CD14-positive monocyte (primary cell): ENCODE data around the gene GUCY2D. TPM values are rescaled to one million over a fixed set of nuclear protein-coding genes. Genes with fewer than 3 reads are reported as not detected.

Source experiments
- DNase-seq, 3 donors: peaks; one replicate each; pipeline ENCODE4 v3.0.0-alpha.2; 2011 to 2022
- H2AFZ ChIP-seq: 2 replicates; pipeline ENCODE4 v1.6.0; 2012; ENCODE audit warnings: mild to moderate bottlenecking, low read depth, low read length, inconsistent platforms; ENCODE audit not compliant: insufficient read depth, poor library complexity, severe bottlenecking
- H3K27ac ChIP-seq, 2 donors: 1 replicate in 1 of 2; 2 replicates in 1 of 2; pipeline ENCODE4 v1.5.1; 2012 to 2013; ENCODE audit warnings: low read length in 2 of 2, control low read depth in 1 of 2, inconsistent platforms in 1 of 2, low read depth in 1 of 2, mild to moderate bottlenecking in 1 of 2
- H3K27me3 ChIP-seq, 2 donors: one replicate each; pipeline versions ENCODE4 v1.6.0 to v1.6.1; 2011 to 2013; ENCODE audit warnings: low read length in 2 of 2; ENCODE audit not compliant: control insufficient read depth in 2 of 2, insufficient read depth in 2 of 2
- H3K36me3 ChIP-seq, 2 donors: replicated peaks in 1 of 2; 1 replicate in 1 of 2; 2 replicates in 1 of 2; pipeline versions ENCODE4 v1.5.1 to v1.6.1; 2012 to 2013; ENCODE audit warnings: low read length in 2 of 2, control low read depth in 1 of 2, inconsistent platforms in 1 of 2, mild to moderate bottlenecking in 1 of 2; ENCODE audit not compliant: insufficient read depth in 2 of 2, control insufficient read depth in 1 of 2
- H3K4me1 ChIP-seq, 2 donors: 1 replicate in 1 of 2; 2 replicates in 1 of 2; pipeline versions ENCODE4 v1.5.1 to v1.6.1; 2012 to 2013; ENCODE audit warnings: low read length in 2 of 2, control low read depth in 1 of 2, inconsistent platforms in 1 of 2, mild to moderate bottlenecking in 1 of 2, moderate library complexity in 1 of 2; ENCODE audit not compliant: insufficient read depth in 2 of 2, control insufficient read depth in 1 of 2
- H3K4me2 ChIP-seq: replicated peaks from 2 replicates; pipeline ENCODE3; 2012; ENCODE audit warnings: low read length, moderate library complexity, mild to moderate bottlenecking; ENCODE audit not compliant: poor library complexity, severe bottlenecking; ENCODE audit errors: extremely low read depth
- H3K4me3 ChIP-seq, 3 experiments: fragments of 200-600 bp in 1 of 3; sonication (generic) in 1 of 3; replicated peaks in 1 of 3; 1 replicate in 2 of 3; 2 replicates in 1 of 3; pipeline ENCODE4 v1.5.1; 2011 to 2013; ENCODE audit warnings: low read length in 3 of 3, mild to moderate bottlenecking in 3 of 3, control low read depth in 2 of 3, low read depth in 2 of 3, inconsistent platforms in 1 of 3, moderate library complexity in 1 of 3
- H3K79me2 ChIP-seq: 2 replicates; pipeline ENCODE4 v1.6.0; 2012; ENCODE audit warnings: mild to moderate bottlenecking, control low read depth, inconsistent platforms, low read length, moderate library complexity; ENCODE audit not compliant: insufficient read depth
- H3K9ac ChIP-seq: 2 replicates; pipeline ENCODE4 v1.6.0; 2017; ENCODE audit warnings: low read length, mild to moderate bottlenecking; ENCODE audit not compliant: insufficient read depth, poor library complexity, severe bottlenecking
- H3K9me3 ChIP-seq, 2 donors: replicated peaks in 1 of 2; 1 replicate in 1 of 2; 2 replicates in 1 of 2; pipeline versions ENCODE4 v1.5.1 to v1.6.1; 2012 to 2013; ENCODE audit warnings: low read length in 2 of 2, control low read depth in 1 of 2; ENCODE audit not compliant: control insufficient read depth in 1 of 2, insufficient read depth in 1 of 2
- H4K20me1 ChIP-seq: 2 replicates; pipeline ENCODE4 v1.6.0; 2012; ENCODE audit warnings: mild to moderate bottlenecking, low read length, control low read depth, moderate library complexity; ENCODE audit not compliant: insufficient read depth
- H3K27ac Mint-ChIP-seq, 7 donors: one replicate each; pipeline ENCODE4 v1.8.0; 2020; ENCODE audit warnings: mild to moderate bottlenecking in 7 of 7, mixed read lengths in 7 of 7, moderate library complexity in 6 of 7, inconsistent platforms in 2 of 7
- H3K27me3 Mint-ChIP-seq, 3 donors: one replicate each; pipeline ENCODE4 v1.8.0; 2021 to 2022; ENCODE audit warnings: low read depth in 3 of 3, mild to moderate bottlenecking in 3 of 3, mixed read lengths in 3 of 3, moderate library complexity in 3 of 3, inconsistent platforms in 1 of 3
- H3K36me3 Mint-ChIP-seq, 2 donors: one replicate each; pipeline ENCODE4 v1.8.0; 2020; ENCODE audit warnings: mixed read lengths in 2 of 2, inconsistent platforms in 1 of 2, mild to moderate bottlenecking in 1 of 2
- H3K4me1 Mint-ChIP-seq: one replicate; pipeline ENCODE4 v1.8.0; 2020; ENCODE audit warnings: mild to moderate bottlenecking, mixed read lengths
- H3K4me3 Mint-ChIP-seq, 2 donors: one replicate each; pipeline ENCODE4 v1.8.0; 2020; ENCODE audit warnings: mild to moderate bottlenecking in 2 of 2, mixed read lengths in 2 of 2, moderate library complexity in 1 of 2
- H3K9me3 Mint-ChIP-seq, 7 donors: one replicate each; pipeline ENCODE4 v1.8.0; 2020 to 2022; ENCODE audit warnings: mixed read lengths in 7 of 7, mild to moderate bottlenecking in 6 of 7, moderate library complexity in 6 of 7, inconsistent platforms in 2 of 7
- WGBS: methylation state at CpG from one replicate; pipeline ENCODE4 v1.1.5; 2013; ENCODE audit warnings: missing lambda C conversion rate; ENCODE audit not compliant: insufficient coverage; 5-methylcytosine and 5-hydroxymethylcytosine counted together
- intact Hi-C, 2 donors: fragments of 100-400 bp; cut with micrococcal nuclease; formaldehyde crosslinking; loops; one replicate each; pipeline versions ENCODE4 v1.15.0 to v1.15.1; 2023
- polyA plus RNA-seq, 3 donors: library from polyadenylated mRNA; depleted of rRNA in 1 of 3; unstranded in 2 of 3; stranded (reverse) in 1 of 3; fragments of 300-500 nt in 2 of 3; fragments of >200 nt in 1 of 3; fragmentation: Illumina TruSeq in 2 of 3; gene quantifications; 1 replicate in 2 of 3; 2 replicates in 1 of 3; pipeline ENCODE4 v1.2.3, GENCODE V29; 2012 to 2021
- TF ChIP-seq, protein P1 (sequence below): fragments of 200-600 bp; IDR thresholded peaks from one replicate; pipeline ENCODE4 v1.8.0; 2022; ENCODE audit warnings: antibody characterized with exemption, mild to moderate bottlenecking

The GUCY2D gene
- polyA plus RNA-seq, 3 donors = 0.04 to 0.46 TPM; not detected in 1

DNA sequence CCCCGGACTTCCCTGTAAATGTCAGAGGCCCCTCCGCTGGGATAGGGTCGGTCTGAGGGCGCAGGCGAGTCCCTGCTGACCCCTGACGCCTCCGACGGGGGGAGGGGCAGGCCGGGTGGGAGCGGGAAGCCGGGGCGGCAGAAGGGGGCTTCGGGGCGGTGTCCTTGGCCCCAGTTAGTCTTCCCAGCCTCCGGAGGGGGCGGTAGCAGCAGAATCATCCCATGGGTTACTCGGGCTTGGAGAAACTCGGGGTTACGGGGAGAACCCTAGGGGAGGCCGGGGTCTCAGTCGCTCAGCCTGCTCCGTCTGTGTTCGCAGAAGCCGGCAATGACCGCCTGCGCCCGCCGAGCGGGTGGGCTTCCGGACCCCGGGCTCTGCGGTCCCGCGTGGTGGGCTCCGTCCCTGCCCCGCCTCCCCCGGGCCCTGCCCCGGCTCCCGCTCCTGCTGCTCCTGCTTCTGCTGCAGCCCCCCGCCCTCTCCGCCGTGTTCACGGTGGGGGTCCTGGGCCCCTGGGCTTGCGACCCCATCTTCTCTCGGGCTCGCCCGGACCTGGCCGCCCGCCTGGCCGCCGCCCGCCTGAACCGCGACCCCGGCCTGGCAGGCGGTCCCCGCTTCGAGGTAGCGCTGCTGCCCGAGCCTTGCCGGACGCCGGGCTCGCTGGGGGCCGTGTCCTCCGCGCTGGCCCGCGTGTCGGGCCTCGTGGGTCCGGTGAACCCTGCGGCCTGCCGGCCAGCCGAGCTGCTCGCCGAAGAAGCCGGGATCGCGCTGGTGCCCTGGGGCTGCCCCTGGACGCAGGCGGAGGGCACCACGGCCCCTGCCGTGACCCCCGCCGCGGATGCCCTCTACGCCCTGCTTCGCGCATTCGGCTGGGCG is 542 bp downstream of the GUCY2D start:
- peak overlapping the region; percentile 96 to 98 for H3K4me3 Mint-ChIP-seq
- WGBS = 38% methylated on average over 92 of the region's 92 CpGs

DNA sequence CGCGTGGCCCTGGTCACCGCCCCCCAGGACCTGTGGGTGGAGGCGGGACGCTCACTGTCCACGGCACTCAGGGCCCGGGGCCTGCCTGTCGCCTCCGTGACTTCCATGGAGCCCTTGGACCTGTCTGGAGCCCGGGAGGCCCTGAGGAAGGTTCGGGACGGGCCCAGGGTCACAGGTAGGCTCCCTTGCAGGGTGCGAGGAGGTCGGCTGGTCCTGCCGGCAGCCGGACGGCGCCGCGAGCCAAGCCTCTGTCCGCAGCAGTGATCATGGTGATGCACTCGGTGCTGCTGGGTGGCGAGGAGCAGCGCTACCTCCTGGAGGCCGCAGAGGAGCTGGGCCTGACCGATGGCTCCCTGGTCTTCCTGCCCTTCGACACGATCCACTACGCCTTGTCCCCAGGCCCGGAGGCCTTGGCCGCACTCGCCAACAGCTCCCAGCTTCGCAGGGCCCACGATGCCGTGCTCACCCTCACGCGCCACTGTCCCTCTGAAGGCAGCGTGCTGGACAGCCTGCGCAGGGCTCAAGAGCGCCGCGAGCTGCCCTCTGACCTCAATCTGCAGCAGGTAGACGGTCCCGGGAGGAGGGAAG is 1.3 kb downstream of the GUCY2D start:
- no peak for DNase-seq
- Mint-ChIP-seq H3K27me3 (peaks cover 15 to 22% (median 20%) of the 10 kb centered on the region in 3 donors), H3K27ac (no peak overlapping the region), H3K4me3 (peak overlapping the region in 1 of 2 donors; percentile 82), H3K9me3 (peaks cover 2 to 10% (median 5%) of the 10 kb centered on the region in 7 donors), H3K36me3 (no peaks in the 10 kb centered on the region), H3K4me1 (peaks cover 28% of the 10 kb centered on the region)
- TF ChIP-seq, protein P1, sequence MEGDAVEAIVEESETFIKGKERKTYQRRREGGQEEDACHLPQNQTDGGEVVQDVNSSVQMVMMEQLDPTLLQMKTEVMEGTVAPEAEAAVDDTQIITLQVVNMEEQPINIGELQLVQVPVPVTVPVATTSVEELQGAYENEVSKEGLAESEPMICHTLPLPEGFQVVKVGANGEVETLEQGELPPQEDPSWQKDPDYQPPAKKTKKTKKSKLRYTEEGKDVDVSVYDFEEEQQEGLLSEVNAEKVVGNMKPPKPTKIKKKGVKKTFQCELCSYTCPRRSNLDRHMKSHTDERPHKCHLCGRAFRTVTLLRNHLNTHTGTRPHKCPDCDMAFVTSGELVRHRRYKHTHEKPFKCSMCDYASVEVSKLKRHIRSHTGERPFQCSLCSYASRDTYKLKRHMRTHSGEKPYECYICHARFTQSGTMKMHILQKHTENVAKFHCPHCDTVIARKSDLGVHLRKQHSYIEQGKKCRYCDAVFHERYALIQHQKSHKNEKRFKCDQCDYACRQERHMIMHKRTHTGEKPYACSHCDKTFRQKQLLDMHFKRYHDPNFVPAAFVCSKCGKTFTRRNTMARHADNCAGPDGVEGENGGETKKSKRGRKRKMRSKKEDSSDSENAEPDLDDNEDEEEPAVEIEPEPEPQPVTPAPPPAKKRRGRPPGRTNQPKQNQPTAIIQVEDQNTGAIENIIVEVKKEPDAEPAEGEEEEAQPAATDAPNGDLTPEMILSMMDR = no peak
- H3K27me3 ChIP-seq = peaks cover 0 to 12% of the 10 kb centered on the region in 2 donors
- no peak overlapping the region for H2AFZ ChIP-seq
- no peaks in the 10 kb centered on the region for H4K20me1 ChIP-seq
- no peak overlapping the region for H3K9ac ChIP-seq
- 97% methylated on average over 44 of the region's 44 CpGs for WGBS
- no peak overlapping the region for H3K27ac ChIP-seq
- H3K4me1 ChIP-seq = peaks cover 12 to 21% of the 10 kb centered on the region in 2 donors
- H3K9me3 ChIP-seq = no peaks in the 10 kb centered on the region
- intact Hi-C loops = loop anchor here in 1 of 2 donors (5.0 kb wide), 1 partner anchor 39 kb away; no protein-coding TSS in a partner anchor
- no peaks in the 10 kb centered on the region for H3K36me3 ChIP-seq
- no peaks in the 10 kb centered on the region for H3K79me2 ChIP-seq
- H3K4me2 ChIP-seq = no peak overlapping the region
- no peak overlapping the region for H3K4me3 ChIP-seq

More for the DNA sequence above, 542 bp downstream of the GUCY2D start:
- H3K27ac ChIP-seq = no peak overlapping the region
- TF ChIP-seq, protein P1 = no peak
- no peaks in the 10 kb centered on the region for H3K9me3 ChIP-seq
- peak overlapping the region; percentile 36 to 77 (median 73) for H3K4me3 ChIP-seq
- H3K36me3 Mint-ChIP-seq = no peaks in the 10 kb centered on the region
- H3K27me3 ChIP-seq = peaks cover 0 to 12% of the 10 kb centered on the region in 2 donors
- H3K27ac Mint-ChIP-seq = no peak overlapping the region
- no peaks in the 10 kb centered on the region for H3K36me3 ChIP-seq
- peaks cover 15 to 22% (median 20%) of the 10 kb centered on the region in 3 donors for H3K27me3 Mint-ChIP-seq
- peaks cover 12 to 21% of the 10 kb centered on the region in 2 donors for H3K4me1 ChIP-seq
- no peaks in the 10 kb centered on the region for H4K20me1 ChIP-seq
- H3K9me3 Mint-ChIP-seq = peaks cover 2 to 10% (median 5%) of the 10 kb centered on the region in 7 donors
- no peaks in the 10 kb centered on the region for H3K79me2 ChIP-seq
- no peak for DNase-seq
- H3K4me2 ChIP-seq = peak overlapping the region; percentile 73
- intact Hi-C loops = loop anchor here in 1 of 2 donors (5.0 kb wide), 1 partner anchor 39 kb away; no protein-coding TSS in a partner anchor
- peak overlapping the region; percentile 11 for H3K9ac ChIP-seq
- H2AFZ ChIP-seq = peak overlapping the region; percentile 85
- peaks cover 28% of the 10 kb centered on the region for H3K4me1 Mint-ChIP-seq
